ENCODE data around the gene NUDT22. TPM values are rescaled to one million over a fixed set of nuclear protein-coding genes. Genes with fewer than 3 reads are reported as not detected.
A peak's percentile ranks its signal among the peaks of the same experiment; 100 is the strongest.
"Not testable (repeated sequence)": the region's sequence is repeated elsewhere in the genome, so short reads cannot be mapped to it uniquely, and the experiment has no call there.

NUDT22 gene
- total RNA-seq, 1 donor from 2014 or later = 79.4 TPM

DNA sequence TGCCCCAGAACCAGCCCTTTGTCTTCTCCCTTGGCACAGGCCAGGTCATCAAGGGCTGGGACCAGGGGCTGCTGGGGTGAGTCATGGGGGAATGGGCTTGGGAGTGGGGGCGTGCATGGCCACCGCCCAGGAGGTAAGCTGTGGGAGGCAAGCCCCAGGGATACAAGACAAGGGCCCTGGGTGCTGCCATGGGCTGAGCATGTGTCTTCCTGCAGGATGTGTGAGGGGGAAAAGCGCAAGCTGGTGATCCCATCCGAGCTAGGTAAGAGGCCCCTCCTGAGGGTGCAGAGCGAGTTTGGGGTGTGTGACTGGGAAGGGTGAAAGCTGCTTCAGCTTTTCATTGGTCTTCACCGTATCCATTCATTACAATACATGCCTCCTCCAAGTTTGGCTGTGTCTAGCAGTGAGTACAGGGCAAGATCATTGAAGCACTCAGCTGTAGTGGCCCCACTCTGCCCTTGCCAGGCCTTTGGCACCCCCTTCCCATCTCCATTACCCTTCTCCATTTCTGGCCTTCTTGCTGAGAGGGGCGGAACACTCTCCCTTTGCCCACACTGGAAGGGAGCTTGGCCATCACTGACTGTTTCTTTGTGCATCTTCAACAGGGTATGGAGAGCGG lies 17.3 kb downstream of the NUDT22 start:
- Mint-ChIP-seq H3K4me1 (ENCODE audit: low read depth) (peaks cover 40% of the 10 kb centered on the region), H3K27ac (no peak overlapping the region), H3K36me3 (ENCODE audit: low read depth) (peaks cover 11% of the 10 kb centered on the region), H3K9me3 (no peaks in the 10 kb centered on the region), H3K4me3 (peak overlapping the region; percentile 94), H3K27me3 (ENCODE audit: insufficient read depth) (peaks cover 1% of the 10 kb centered on the region)
- no peak for DNase-seq (ENCODE audit: low spot score)
- intact Hi-C loops (cut with micrococcal nuclease) = loop anchor here (5.0 kb wide), 1 partner anchor 1651 kb away; the partner anchor contains the start of gene TUT1

DNA sequence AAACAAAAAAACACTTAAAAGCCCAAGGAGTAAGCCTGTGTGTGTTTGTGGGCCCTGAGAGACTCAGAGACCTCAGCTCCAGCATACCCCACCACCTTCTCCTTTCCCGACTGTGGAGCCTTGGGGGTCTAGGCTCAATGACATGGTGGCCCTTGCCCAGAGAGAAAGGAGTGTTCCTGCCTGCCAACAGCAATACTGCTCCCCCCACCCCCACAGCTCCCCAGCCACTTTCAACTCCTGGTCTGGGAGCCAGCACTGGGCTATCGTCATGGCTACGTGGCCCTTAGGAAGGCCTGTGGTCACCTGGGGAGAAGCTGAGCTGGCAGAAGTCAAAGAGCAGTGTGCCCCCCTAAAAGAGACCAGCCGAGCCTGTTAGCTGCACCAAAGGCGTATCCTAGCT lies 18.0 kb downstream of the NUDT22 start:
- intact Hi-C loops (cut with micrococcal nuclease) = loop anchor here (5.0 kb wide), 1 partner anchor 1652 kb away; the partner anchor contains the start of gene TUT1
- peaks cover 11% of the 10 kb centered on the region for H3K36me3 Mint-ChIP-seq (ENCODE audit: low read depth)
- H3K27ac Mint-ChIP-seq = no peak overlapping the region
- H3K4me1 Mint-ChIP-seq (ENCODE audit: low read depth) = peaks cover 35% of the 10 kb centered on the region
- H3K9me3 Mint-ChIP-seq = no peaks in the 10 kb centered on the region
- H3K27me3 Mint-ChIP-seq (ENCODE audit: insufficient read depth) = peaks cover 1% of the 10 kb centered on the region
- no peak for DNase-seq (ENCODE audit: low spot score)
- H3K4me3 Mint-ChIP-seq = peak overlapping the region; percentile 94

DNA sequence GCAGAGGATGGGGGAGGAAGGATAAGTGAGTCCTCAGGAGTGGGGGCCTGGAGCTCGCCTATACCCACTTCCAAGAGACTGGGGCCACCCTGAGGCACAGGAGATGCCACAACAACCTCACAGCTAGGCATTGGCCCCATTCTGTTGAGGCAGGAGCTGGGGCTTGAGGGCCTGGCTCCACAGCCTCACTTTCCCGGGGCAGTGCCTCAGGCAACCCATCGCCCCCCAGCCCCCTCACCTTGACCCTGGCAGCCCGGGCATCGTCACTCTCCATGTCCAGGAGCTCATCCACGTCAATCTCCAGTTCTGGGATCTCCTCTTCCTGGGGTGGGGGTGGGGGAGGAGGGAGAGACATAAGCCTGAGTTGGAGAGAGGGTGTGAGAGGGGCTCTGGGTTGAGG lies 18.9 kb downstream of the NUDT22 start:
- H3K4me1 Mint-ChIP-seq (ENCODE audit: low read depth) = peaks cover 33% of the 10 kb centered on the region
- peak overlapping the region; percentile 67 for H3K27ac Mint-ChIP-seq

DNA sequence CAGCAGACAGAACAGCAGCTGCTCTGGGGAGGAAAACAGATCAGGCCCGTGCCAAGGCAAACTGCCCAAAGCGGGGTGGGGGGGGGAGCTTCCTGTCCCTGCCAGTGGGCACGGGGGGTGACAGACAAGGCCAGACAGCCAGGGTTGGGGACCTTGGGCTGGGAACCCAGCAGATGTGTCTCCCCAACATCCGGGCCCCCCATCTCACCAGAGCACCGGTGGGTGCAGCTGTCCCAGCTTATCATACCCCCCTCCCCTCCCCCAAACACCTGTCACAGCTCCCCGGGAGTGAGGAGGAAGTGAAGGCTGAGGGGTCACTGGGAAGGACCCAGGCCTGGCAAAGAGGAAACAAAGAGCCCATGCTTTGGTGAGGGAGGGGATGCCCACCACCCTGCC lies 19.3 kb downstream of the NUDT22 start:
- Mint-ChIP-seq H3K36me3 (ENCODE audit: low read depth) (peaks cover 5% of the 10 kb centered on the region), H3K27ac (peak overlapping the region; percentile 94), H3K27me3 (ENCODE audit: insufficient read depth) (peaks cover 1% of the 10 kb centered on the region), H3K4me3 (peak overlapping the region; percentile 94), H3K9me3 (no peaks in the 10 kb centered on the region), H3K4me1 (ENCODE audit: low read depth) (peaks cover 31% of the 10 kb centered on the region)
- no peak for DNase-seq (ENCODE audit: low spot score)
- intact Hi-C loops (cut with micrococcal nuclease) = no loop called here

More for the DNA sequence above, 18.9 kb downstream of the NUDT22 start:
- H3K27me3 Mint-ChIP-seq (ENCODE audit: insufficient read depth) = peaks cover 1% of the 10 kb centered on the region
- H3K4me3 Mint-ChIP-seq = peak overlapping the region; percentile 94
- peaks cover 8% of the 10 kb centered on the region for H3K36me3 Mint-ChIP-seq (ENCODE audit: low read depth)
- no peaks in the 10 kb centered on the region for H3K9me3 Mint-ChIP-seq
- no peak for DNase-seq (ENCODE audit: low spot score)
- intact Hi-C loops (cut with micrococcal nuclease) = loop anchor here (5.0 kb wide), 1 partner anchor 1653 kb away; the partner anchor contains the start of gene TUT1

DNA sequence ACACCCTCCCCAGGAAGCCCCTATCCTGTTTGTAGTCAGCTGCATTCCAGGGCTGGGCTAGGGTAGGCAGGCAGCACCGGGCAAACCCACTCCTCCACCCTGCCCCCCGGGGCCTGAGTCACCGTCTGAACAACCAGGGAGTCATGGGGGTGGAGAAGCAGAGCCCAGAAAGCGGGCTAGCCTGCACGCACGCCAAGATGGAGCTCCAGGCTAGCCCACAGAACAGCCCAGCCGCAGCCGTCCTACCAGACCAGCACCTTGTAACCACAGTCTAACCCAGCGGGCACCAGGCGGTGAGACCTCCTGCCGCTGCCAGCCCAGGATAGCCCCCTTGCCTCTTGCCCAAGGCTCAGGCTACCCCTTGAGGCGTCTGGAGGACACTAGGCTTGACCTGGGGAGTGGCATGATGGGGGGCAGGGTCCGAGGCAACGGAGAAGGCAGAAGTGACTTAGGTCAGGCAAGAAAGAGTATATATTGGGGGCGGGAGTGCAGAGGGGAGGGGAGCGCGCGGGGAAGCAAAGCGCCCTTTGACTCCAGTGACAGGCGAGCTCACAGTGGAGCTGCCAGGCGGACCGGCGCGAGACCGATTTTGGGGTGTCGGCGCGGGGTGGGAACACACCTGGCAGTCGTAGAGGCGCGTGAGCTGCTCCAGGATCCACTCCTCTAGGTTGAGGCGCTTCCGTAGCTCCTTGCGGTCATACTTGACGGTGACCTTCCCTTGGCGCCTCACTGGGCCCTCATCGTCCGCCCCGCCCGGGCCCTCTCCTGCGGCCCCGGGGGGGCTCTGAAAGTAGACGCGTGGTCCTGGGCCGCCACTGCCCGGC lies 19.9 kb downstream of the NUDT22 start:
- H3K27me3 Mint-ChIP-seq (ENCODE audit: insufficient read depth) = peaks cover 1% of the 10 kb centered on the region
- peak overlapping the region; percentile 94 for H3K4me3 Mint-ChIP-seq
- intact Hi-C loops (cut with micrococcal nuclease) = loop anchor here (1.0 kb wide), 4 partner anchors 16 to 59 kb away; partner anchors contain the start of genes DNAJC4 and ESRRA
- H3K27ac Mint-ChIP-seq = peak overlapping the region; percentile 94
- no peaks in the 10 kb centered on the region for H3K9me3 Mint-ChIP-seq
- peak; percentile 35 for DNase-seq (ENCODE audit: low spot score)
- H3K36me3 Mint-ChIP-seq (ENCODE audit: low read depth) = peaks cover 5% of the 10 kb centered on the region
- H3K4me1 Mint-ChIP-seq (ENCODE audit: low read depth) = peaks cover 29% of the 10 kb centered on the region

DNA sequence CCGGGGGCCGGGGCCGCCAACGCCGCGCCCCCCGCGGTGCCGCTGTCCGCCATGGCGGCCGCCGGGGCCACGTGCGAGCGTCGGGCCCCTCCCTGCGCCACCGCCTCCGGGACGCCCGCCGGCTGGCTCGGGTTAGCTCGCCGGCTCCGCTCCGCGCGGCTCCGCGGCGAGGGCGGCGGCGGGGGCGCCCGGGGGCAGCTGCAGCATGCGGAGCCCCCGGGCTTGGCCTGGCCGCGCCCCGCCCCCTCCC lies 20.5 kb downstream of the NUDT22 start:
- not testable (repeated sequence) for H3K9me3 Mint-ChIP-seq; H3K27ac Mint-ChIP-seq; H3K27me3 Mint-ChIP-seq (ENCODE audit: insufficient read depth); H3K36me3 Mint-ChIP-seq (ENCODE audit: low read depth); DNase-seq (ENCODE audit: low spot score)
- peak overlapping the region; percentile 86 for H3K4me3 Mint-ChIP-seq
- intact Hi-C loops (cut with micrococcal nuclease) = loop anchor here (1.0 kb wide), 4 partner anchors 16 to 59 kb away; partner anchors contain the start of genes DNAJC4 and ESRRA
- peaks cover 29% of the 10 kb centered on the region for H3K4me1 Mint-ChIP-seq (ENCODE audit: low read depth)

DNA sequence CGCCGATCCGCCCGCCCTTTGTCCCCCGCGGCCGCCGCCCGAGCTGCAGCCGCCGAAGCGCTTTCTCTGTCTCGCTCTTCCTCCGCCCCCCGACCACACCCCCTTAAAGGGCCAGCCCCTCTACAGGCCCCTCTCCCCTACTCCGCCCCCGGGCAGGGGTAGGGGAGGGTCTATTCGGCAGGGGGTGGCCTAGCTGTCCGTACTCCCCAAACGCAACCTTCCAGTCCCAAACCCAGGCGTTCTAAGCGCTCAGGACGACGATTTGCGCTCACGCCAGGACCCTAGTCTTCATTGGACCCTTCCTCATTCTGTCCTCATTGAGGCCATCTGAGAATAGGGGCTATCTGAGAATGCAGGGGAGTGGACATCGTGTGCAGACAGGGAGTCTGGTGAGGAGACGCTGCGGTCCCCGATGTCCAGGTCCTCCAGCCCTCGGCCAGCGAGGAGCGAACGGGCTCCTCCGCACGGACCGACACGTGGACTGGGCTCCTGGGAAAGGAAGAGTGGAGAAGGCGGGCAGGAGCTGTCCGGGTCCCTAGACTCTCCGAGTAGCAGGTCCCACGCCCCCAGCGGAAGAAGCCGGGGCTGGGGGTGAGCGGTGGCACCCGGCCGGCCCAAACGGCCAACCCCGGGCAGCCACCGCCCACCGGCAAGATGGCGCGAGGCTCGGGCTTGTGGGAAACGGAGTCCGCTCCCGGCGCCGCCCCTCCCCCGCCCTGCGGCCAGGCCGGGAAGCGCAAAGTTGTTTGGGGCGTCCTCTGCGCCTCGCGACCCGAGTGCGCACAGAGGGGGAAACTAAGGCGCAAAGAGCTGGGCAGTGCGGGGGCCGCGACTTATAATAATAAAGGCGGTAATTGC lies 21.0 kb downstream of the NUDT22 start, which contains the start of gene PPP1R14B:
PPP1R14B (minus strand) TSS at position 73 of the 858 bp plus-strand sequence. CDS start 270 bp downstream, outside the sequence.
- intact Hi-C loops (cut with micrococcal nuclease) = loop anchor here (1.0 kb wide), 4 partner anchors 17 to 58 kb away; partner anchors contain the start of genes DNAJC4 and ESRRA
- H3K4me1 Mint-ChIP-seq (ENCODE audit: low read depth) = peaks cover 29% of the 10 kb centered on the region
- no peaks in the 10 kb centered on the region for H3K9me3 Mint-ChIP-seq
- H3K27me3 Mint-ChIP-seq (ENCODE audit: insufficient read depth) = peaks cover 1% of the 10 kb centered on the region
- DNase-seq (ENCODE audit: low spot score) = peak; percentile 79
- H3K27ac Mint-ChIP-seq = peak within 1 kb of the TSS; percentile 94
- peak within 1 kb of the TSS; percentile 94 for H3K4me3 Mint-ChIP-seq
- H3K36me3 Mint-ChIP-seq (ENCODE audit: low read depth) = peaks cover 4% of the 10 kb centered on the region

DNA sequence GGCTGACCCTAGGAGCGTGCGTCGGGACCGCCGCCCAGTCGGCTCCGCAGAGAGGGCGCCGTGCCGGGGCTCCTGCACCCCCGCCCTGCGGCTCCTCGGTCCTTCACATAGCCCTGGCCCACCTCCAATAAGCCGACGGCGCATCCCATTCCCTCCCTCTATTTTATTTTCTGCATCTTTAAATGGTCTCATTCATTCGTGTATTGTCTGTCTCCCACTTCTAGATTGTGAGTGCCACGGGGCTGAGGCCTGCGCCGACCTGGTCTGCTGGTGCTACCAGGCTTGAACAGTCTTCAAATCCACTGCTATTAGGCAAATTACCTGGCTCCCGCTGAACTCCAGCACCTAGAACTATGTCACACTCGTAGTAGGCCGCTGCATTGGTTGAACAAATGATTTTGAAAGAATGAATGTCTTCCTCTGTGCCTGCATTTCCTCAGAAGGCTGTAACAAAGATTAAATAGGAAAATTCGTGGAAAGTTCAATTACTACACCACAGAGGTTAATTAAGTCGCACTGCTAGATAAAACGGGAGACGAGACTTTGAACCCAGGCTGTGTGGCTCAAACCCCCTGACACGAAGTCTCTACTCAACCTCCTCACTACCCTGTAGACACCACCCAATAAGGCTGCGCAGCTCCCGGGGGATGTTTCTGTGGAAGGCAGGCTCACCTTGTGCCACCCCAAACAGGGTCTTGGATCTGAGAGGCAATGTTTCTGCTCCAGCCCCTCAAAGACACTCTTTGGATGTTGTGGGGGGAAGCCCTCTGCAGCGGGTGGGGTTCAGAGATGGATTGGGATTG lies 21.9 kb downstream of the NUDT22 start:
- peaks cover 2% of the 10 kb centered on the region for H3K36me3 Mint-ChIP-seq (ENCODE audit: low read depth)
- intact Hi-C loops (cut with micrococcal nuclease) = no loop called here
- H3K27ac Mint-ChIP-seq = peak overlapping the region; percentile 44
- H3K9me3 Mint-ChIP-seq = no peaks in the 10 kb centered on the region
- H3K4me1 Mint-ChIP-seq (ENCODE audit: low read depth) = peaks cover 21% of the 10 kb centered on the region
- H3K27me3 Mint-ChIP-seq (ENCODE audit: insufficient read depth) = peaks cover 1% of the 10 kb centered on the region
- H3K4me3 Mint-ChIP-seq = peak overlapping the region; percentile 77
- no peak for DNase-seq (ENCODE audit: low spot score)

DNA sequence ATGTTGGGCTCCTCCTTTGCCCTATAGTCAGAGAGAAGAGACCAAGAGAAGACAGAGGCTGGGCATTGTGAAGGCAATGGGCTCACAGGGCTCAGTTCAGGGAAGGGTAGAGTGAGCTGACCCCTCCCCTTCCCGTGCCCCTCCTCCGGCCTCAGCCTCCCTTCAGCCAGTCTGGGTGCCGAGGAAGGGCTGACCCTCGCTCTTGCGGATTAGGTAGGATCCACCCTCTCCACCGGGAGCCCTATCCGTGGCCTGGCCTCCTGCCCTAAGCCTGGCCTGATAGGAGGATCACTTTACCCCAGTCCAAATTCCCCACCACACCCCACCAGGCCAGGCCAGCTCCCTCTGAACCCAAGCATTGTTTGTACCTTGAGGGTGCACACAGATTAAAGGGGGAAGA lies 22.5 kb downstream of the NUDT22 start:
- no peaks in the 10 kb centered on the region for H3K36me3 Mint-ChIP-seq (ENCODE audit: low read depth)
- no peaks in the 10 kb centered on the region for H3K9me3 Mint-ChIP-seq
- peaks cover 1% of the 10 kb centered on the region for H3K27me3 Mint-ChIP-seq (ENCODE audit: insufficient read depth)
- H3K4me1 Mint-ChIP-seq (ENCODE audit: low read depth) = peaks cover 14% of the 10 kb centered on the region
- DNase-seq (ENCODE audit: low spot score) = no peak
- intact Hi-C loops (cut with micrococcal nuclease) = no loop called here
- peak overlapping the region; percentile 77 for H3K4me3 Mint-ChIP-seq
- no peak overlapping the region for H3K27ac Mint-ChIP-seq

DNA sequence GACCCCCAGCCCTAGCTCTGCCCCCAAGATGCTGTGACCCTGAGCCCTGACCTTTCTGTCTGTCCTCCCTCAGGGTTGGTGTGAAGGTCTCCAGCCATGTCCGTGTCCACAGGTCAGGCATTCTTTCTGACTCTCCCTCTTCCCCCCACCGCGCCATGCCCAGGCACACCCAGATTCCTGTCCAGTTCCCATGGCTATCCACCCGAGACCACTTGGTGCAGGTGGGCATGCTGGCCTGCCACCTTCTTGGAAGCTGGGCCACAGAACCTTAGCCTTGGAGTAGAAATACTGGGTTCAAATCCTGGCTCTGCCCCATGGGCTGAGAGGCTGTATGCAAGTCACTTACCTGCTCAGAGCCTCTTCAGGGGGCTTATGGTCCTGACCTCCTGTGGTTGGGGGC lies 23.0 kb downstream of the NUDT22 start:
- Mint-ChIP-seq H3K4me1 (ENCODE audit: low read depth) (peaks cover 12% of the 10 kb centered on the region), H3K27ac (no peak overlapping the region), H3K4me3 (no peak overlapping the region), H3K9me3 (no peaks in the 10 kb centered on the region), H3K36me3 (ENCODE audit: low read depth) (no peaks in the 10 kb centered on the region), H3K27me3 (ENCODE audit: insufficient read depth) (peaks cover 1% of the 10 kb centered on the region)
- intact Hi-C loops (cut with micrococcal nuclease) = no loop called here
- DNase-seq (ENCODE audit: low spot score) = no peak

DNA sequence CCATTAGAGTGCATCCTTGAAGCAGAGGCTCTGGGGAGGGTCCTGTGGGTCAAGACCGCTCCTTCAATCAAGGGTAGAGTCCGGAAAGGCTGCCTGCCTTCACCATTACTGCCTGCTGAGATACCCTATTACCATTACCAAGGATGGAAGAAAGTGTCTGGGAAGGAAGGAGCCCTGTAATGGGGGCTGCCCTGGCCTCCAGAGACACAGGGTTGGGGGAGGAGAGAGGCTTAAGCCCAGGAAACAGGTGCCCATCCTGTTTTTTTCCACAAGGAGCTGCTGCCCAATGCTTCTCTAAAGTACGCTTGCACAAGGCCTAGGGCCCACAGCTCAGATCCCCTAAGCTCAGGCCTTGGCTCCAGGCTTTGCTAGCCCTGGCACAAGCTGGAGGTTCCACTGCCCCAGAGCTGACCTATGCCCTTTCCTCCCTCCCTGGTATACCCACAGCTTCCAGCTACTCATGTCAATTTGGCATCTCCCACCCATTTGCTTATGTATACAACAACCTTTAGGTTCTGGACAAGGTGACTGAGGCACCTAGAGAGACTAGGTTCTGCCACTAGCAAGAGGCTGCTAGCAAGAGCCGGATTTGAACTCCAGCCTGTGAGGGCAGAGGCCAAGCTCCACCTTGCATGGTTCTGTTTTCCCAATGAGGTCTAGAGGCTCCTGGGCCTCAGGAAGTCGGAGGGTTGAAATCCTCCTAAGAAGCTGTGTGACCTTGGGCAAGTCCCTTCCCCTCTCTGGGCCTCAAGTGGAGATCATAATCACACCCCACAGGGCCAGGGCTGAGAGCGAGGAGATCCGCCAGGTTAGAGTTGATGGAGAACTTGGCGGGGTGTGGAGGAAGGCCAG lies 23.7 kb downstream of the NUDT22 start:
- Mint-ChIP-seq H3K27ac (no peak overlapping the region), H3K36me3 (ENCODE audit: low read depth) (no peaks in the 10 kb centered on the region), H3K9me3 (no peaks in the 10 kb centered on the region), H3K4me3 (peak overlapping the region; percentile 59), H3K27me3 (ENCODE audit: insufficient read depth) (peaks cover 1% of the 10 kb centered on the region), H3K4me1 (ENCODE audit: low read depth) (peaks cover 12% of the 10 kb centered on the region)
- DNase-seq (ENCODE audit: low spot score) = no peak
- intact Hi-C loops (cut with micrococcal nuclease) = loop anchor here (5.0 kb wide), 1 partner anchor 108 kb away; the partner anchor contains the start of gene RPS6KA4
